HG02852 (cell line): ENCODE data around the gene CSN1S1.
"Not testable (repeated sequence)": the region's sequence is repeated elsewhere in the genome, so short reads cannot be mapped to it uniquely, and the experiment has no call there.

Source experiments
- ATAC-seq: cut with Tn5 transposase; IDR thresholded peaks from one replicate; pipeline ENCODE4 v1.9.1; 2021; ENCODE audit warnings: mild to moderate bottlenecking, moderate library complexity; ENCODE audit not compliant: unreplicated experiment

CSN1S1 gene

GRCh38 chr4:69930768-69931167 is at the start of gene CSN1S1:
Gene CSN1S1 (plus strand): TSS chr4:69931068. CDS start chr4:69932556, 1,488 bp downstream.
- no peak for ATAC-seq

- ATAC-seq: peak; percentile 85
These were observed 49.6 kb upstream of the CSN1S1 start for GRCh38 chr4:69881173-69881773.

- no peak for ATAC-seq
These were observed 48.7 kb upstream of the CSN1S1 start for GRCh38 chr4:69882150-69882549.

GRCh38 chr4:69888336-69888735 is 42.5 kb upstream of the CSN1S1 start:
- ATAC-seq: no peak

GRCh38 chr4:69894186-69894585 is 36.7 kb upstream of the CSN1S1 start:
- no peak for ATAC-seq

DNA sequence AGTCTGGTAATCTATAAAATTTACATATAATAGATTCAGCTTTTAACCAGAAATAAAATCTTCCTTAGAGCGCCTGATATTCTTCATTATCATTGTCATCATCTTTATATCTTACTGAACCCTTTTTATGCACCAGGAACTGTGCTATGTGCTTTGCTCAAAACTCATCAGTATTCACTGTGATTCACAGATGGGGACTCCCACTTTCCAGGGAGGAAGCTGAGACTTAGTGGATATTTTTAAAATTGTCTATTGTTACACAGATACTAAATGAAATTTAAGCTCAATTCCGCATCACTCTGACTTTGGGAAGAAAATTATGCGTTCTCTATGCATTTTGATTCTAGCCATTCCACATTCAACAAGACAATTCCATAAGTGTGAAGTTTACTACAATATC is 36.1 kb upstream of the CSN1S1 start:
- ATAC-seq: no peak

DNA sequence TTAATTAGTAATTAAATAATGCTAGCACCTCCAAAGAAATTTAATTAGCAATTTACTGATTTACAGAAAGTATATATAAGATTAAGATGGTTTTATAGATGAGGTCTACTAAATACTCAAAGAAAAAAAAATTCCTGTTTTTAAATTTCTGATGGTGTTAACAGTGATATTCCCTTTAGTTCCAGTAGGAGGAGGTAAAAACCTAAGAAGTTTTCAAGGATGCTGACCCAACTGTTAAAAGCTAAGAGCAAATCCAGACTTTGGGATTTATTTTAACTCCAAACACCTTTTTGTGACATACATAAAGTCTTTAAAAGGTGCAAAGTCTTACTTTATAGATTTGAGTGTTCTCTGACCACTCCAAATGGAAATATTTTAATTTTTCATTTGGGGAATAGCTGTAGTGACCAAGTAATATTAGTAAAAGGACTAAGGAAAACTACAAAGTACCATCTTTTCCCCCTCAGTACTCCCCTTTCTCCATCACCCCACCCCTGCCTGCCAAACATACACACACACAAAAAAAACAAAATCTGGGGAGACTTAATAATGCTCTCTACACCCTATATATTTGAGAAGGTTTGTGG is 34.2 kb upstream of the CSN1S1 start:
- ATAC-seq: no peak

GRCh38 chr4:69907151-69907550 is 23.7 kb upstream of the CSN1S1 start:
- no peak for ATAC-seq

GRCh38 chr4:69909195-69909594 is 21.7 kb upstream of the CSN1S1 start:
- ATAC-seq: no peak

DNA sequence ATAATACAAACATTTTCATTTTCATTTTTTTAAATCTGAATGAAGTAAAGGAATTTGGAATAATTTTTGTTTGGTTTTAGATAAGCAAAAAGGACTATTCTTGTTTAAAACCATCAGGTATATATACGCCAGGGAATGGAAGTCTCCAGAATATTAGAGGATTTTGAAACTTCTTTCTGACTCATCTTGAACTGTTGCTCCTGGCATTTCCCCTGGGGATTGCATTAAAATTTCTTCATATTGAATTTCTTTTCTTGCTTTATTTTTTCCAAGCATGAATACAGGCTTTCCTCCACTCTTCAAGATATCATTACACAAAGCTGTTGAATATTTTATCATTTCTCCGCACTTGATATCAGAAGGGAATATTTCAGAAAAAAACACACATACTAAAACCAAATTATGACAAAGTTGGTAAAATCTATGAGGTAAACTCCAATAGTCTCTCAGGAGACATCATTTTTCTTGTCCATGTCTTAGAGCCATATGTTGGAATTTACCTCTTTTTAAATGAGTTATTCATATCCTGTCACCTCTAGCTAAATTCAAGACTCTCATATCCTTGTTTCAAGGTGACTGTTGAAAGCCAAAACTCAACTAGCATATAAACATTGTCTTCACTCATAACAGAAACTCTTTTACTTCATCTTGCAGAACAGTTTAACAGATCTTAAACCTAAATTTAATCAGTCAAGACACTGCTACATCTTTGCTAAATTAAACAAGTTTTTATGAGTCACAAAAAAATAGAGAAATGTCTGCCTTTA is 20.7 kb upstream of the CSN1S1 start:
- ATAC-seq: peak; percentile 90

DNA sequence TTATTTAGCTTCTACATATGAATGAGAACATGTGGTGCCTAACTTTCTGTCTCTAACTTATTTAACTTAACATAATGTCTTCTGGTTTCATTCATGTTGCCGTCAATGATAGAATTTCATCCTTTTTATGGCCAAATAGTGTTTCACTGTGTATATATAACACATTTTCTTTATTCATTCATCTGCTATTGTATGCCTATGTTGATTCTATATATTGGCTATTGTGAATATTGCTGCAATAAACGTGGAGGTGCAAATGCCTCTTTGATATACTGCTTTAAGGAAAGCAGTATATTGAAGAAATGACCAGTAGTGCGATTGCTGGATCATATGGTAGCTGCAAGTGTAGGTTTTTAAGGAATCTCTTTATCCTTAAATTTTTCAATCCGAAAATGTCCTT is 10.0 kb upstream of the CSN1S1 start:
- ATAC-seq: no peak

- not testable (repeated sequence) for ATAC-seq
These were observed 7.0 kb upstream of the CSN1S1 start for GRCh38 chr4:69923782-69924410.

- ATAC-seq: no peak
These were observed 3.3 kb downstream of the CSN1S1 start for GRCh38 chr4:69934150-69934549.

- ATAC-seq: no peak
These were observed 5.7 kb downstream of the CSN1S1 start for GRCh38 chr4:69936566-69936965.

- no peak for ATAC-seq
These were observed 20.7 kb downstream of the CSN1S1 start for GRCh38 chr4:69951602-69952001.

GRCh38 chr4:69957209-69957608 is 26.3 kb downstream of the CSN1S1 start:
- ATAC-seq: no peak

GRCh38 chr4:69965628-69966027 is 34.8 kb downstream of the CSN1S1 start, which contains the start of gene CSN2:
Gene CSN2 (minus strand): TSS chr4:69965728. CDS start chr4:69960995, 4,733 bp downstream.
- ATAC-seq: no peak

GRCh38 chr4:69970071-69970470 is 39.2 kb downstream of the CSN1S1 start:
- no peak for ATAC-seq

DNA sequence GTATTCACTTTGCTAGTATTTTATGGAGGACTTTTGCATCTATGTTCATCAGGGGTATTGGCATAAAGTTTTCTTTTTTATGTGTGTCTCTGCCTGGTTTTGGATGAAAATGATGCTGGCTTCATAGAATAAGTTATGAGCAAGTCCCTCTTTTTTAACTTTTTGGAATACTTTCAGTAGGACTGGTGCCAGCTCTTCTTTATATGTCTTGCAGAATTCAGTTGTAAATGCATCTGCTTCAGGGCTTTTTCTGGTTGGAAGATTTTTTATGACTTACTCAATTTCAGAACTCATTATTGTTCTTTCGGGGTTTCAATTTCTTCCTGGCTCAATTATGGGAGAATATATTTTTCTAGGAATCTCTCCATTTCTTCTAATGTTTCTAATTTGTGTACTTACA is 43.8 kb downstream of the CSN1S1 start:
- ATAC-seq: no peak

- ATAC-seq: no peak
These were observed 46.7 kb downstream of the CSN1S1 start for GRCh38 chr4:69977582-69977981.

GRCh38 chr4:69984030-69984443 is 53.2 kb downstream of the CSN1S1 start:
- peak; percentile 80 for ATAC-seq

DNA sequence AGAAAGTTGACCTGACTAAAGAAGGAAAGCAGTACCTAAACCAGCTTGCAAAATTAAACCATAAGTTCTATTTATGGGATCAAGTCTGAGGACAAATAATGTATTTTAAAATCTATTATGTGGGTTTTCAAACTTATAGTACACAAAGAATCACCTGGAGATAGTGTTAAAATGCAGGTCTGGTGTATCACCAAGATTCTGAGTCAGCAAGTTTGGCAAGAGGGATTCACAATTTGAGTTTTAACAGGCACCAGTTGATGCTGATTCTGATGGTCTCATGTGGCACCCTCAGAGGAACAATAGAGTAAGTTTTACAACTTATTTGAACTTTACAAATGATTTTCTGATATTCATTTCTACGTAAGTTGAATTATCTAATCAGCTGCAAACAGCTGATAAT is 55.8 kb downstream of the CSN1S1 start:
- no peak for ATAC-seq
